IMR-90 (cell line): ENCODE results near the gene SPEM1. TPM values are rescaled to one million over a fixed set of nuclear protein-coding genes. Genes with fewer than 3 reads are reported as not detected.
A peak's percentile ranks its signal among the peaks of the same experiment; 100 is the strongest.

Experiments used
- ATAC-seq: fragments of 200-7000 bp; cut with Tn5 transposase; 2 replicates; pipeline ENCODE4 v1.9.1; 2020; ENCODE audit warnings: low read depth, mild to moderate bottlenecking, moderate library complexity
- BruUV-seq: library from RNA; stranded (reverse); fragments of 400-500 nt; replicated peaks from 2 replicates; lab custom pipeline; 2021; lab: Mats Ljungman, UMichigan
- CTCF ChIA-PET: fragments of 300-600 bp; formaldehyde crosslinking; extraction: SDS; loops from one replicate; lab custom pipeline; 2021; ENCODE audit warnings: antibody characterized with exemption; lab: Yijun Ruan, JAX
- POLR2A ChIA-PET: fragments of 300-600 bp; sonication (Branson Sonifier 250); formaldehyde crosslinking; loops from one replicate; lab custom pipeline; 2022; ENCODE audit warnings: antibody characterized with exemption; ENCODE audit not compliant: unreplicated experiment; lab: Charles Lee
- DNase-seq: peaks from one replicate; pipeline ENCODE4 v3.0.0; 2013
- H2AFZ ChIP-seq: replicated peaks from 2 replicates; pipeline ENCODE3; 2013; ENCODE audit warnings: low read length, mild to moderate bottlenecking; ENCODE audit not compliant: poor library complexity
- H2AK5ac ChIP-seq: 2 replicates; pipeline ENCODE4 v1.6.1; 2013; ENCODE audit warnings: low read depth, low read length, inconsistent platforms
- H2AK9ac ChIP-seq: replicated peaks from 2 replicates; pipeline ENCODE3; 2013; ENCODE audit warnings: mild to moderate bottlenecking, low read depth, low read length, moderate library complexity; ENCODE audit not compliant: poor library complexity
- H2BK120ac ChIP-seq: 2 replicates; pipeline ENCODE4 v1.6.1; 2013; ENCODE audit warnings: low read depth, low read length, inconsistent platforms
- H2BK15ac ChIP-seq: 3 replicates; pipeline ENCODE4 v1.6.1; 2013; ENCODE audit warnings: low read depth, low read length, inconsistent platforms
- H2BK20ac ChIP-seq: 2 replicates; pipeline ENCODE4 v1.6.1; 2013; ENCODE audit warnings: low read depth, mild to moderate bottlenecking, inconsistent platforms, low read length, moderate library complexity
- H2BK5ac ChIP-seq: 2 replicates; pipeline ENCODE4 v1.6.1; 2013; ENCODE audit warnings: mild to moderate bottlenecking, low read depth, low read length, inconsistent platforms; ENCODE audit not compliant: poor library complexity, severe bottlenecking
- H3K14ac ChIP-seq: replicated peaks from 2 replicates; pipeline ENCODE4 v1.6.1; 2013; ENCODE audit warnings: low read depth, low read length, inconsistent platforms
- H3K18ac ChIP-seq: 2 replicates; pipeline ENCODE4 v1.6.1; 2013; ENCODE audit warnings: low read depth, low read length, control low read depth
- H3K23ac ChIP-seq: 2 replicates; pipeline ENCODE4 v1.6.1; 2013; ENCODE audit warnings: low read depth, low read length, inconsistent platforms
- H3K27ac ChIP-seq: 2 replicates; pipeline ENCODE4 v1.5.1; 2013; ENCODE audit warnings: mild to moderate bottlenecking, control low read depth, low read length; ENCODE audit not compliant: insufficient read depth
- H3K27me3 ChIP-seq: 2 replicates; pipeline ENCODE4 v1.6.1; 2013; ENCODE audit warnings: low read length; ENCODE audit not compliant: control insufficient read depth, insufficient read depth
- H3K36me3 ChIP-seq: 2 replicates; pipeline ENCODE4 v1.6.1; 2013; ENCODE audit warnings: low read length, mixed read lengths; ENCODE audit not compliant: control insufficient read depth, insufficient read depth
- H3K4ac ChIP-seq: 2 replicates; pipeline ENCODE4 v1.6.1; 2013; ENCODE audit warnings: low read depth, low read length, inconsistent platforms
- H3K4me1 ChIP-seq: 2 replicates; pipeline ENCODE4 v1.6.1; 2013; ENCODE audit warnings: low read length, mixed read lengths; ENCODE audit not compliant: control insufficient read depth, insufficient read depth
- H3K4me2 ChIP-seq: 2 replicates; pipeline ENCODE4 v1.6.1; 2013; ENCODE audit warnings: low read depth, mild to moderate bottlenecking, control low read depth, low read length, moderate library complexity
- H3K4me3 ChIP-seq: 2 replicates; pipeline ENCODE4 v1.5.1; 2013; ENCODE audit warnings: low read depth, mild to moderate bottlenecking, control low read depth, low read length, moderate library complexity; ENCODE audit not compliant: insufficient read depth
- H3K56ac ChIP-seq: 2 replicates; pipeline ENCODE4 v1.6.1; 2013; ENCODE audit warnings: low read length, inconsistent platforms; ENCODE audit not compliant: insufficient read depth; ENCODE audit errors: extremely low read depth
- H3K79me1 ChIP-seq, 2 experiments: 2 replicates each; pipeline ENCODE4 v1.6.1; 2013; ENCODE audit warnings: low read length in 2 of 2, inconsistent platforms in 1 of 2, low read depth in 1 of 2
- H3K9ac ChIP-seq: 2 replicates; pipeline ENCODE4 v1.6.1; 2013; ENCODE audit warnings: low read depth, low read length, control low read depth
- H3K9me1 ChIP-seq: 2 replicates; pipeline ENCODE4 v1.6.1; 2013; ENCODE audit warnings: low read length, inconsistent platforms; ENCODE audit not compliant: insufficient read depth
- H3K9me3 ChIP-seq: 2 replicates; pipeline ENCODE4 v1.6.1; 2013; ENCODE audit warnings: low read length; ENCODE audit not compliant: control insufficient read depth, insufficient read depth
- H4K20me1 ChIP-seq: 2 replicates; pipeline ENCODE4 v1.6.1; 2013; ENCODE audit warnings: low read length, inconsistent platforms; ENCODE audit not compliant: insufficient read depth
- H4K5ac ChIP-seq: 2 replicates; pipeline ENCODE4 v1.6.1; 2013; ENCODE audit warnings: mild to moderate bottlenecking, low read depth, low read length, control low read depth
- H4K8ac ChIP-seq, 2 experiments: 2 replicates each; pipeline ENCODE4 v1.6.1; 2013; ENCODE audit warnings: low read depth in 2 of 2, low read length in 2 of 2, control low read depth in 1 of 2, inconsistent platforms in 1 of 2
- H4K91ac ChIP-seq: 2 replicates; pipeline ENCODE4 v1.6.1; 2013; ENCODE audit warnings: low read depth, low read length, inconsistent platforms; ENCODE audit not compliant: insufficient read depth
- CEBPB ChIP-seq: IDR thresholded peaks from 2 replicates; pipeline ENCODE4 v1.6.1; 2012; ENCODE audit warnings: low read depth, low read length, improper control_type of control experiment
- FOS ChIP-seq: fragments of 150-350 bp; IDR thresholded peaks from 2 replicates; pipeline ENCODE4 v1.6.1; 2016; ENCODE audit warnings: low read depth, low read length
- MAFK ChIP-seq: IDR thresholded peaks from 2 replicates; pipeline ENCODE4 v1.6.1; 2012; ENCODE audit warnings: low read depth, low read length, improper control_type of control experiment
- RCOR1 ChIP-seq: IDR thresholded peaks from 2 replicates; pipeline ENCODE4 v1.6.1; 2012; ENCODE audit warnings: mild to moderate bottlenecking, low read length, improper control_type of control experiment; ENCODE audit not compliant: insufficient replicate concordance
- SMC3 ChIP-seq: fragments of 150-350 bp; IDR thresholded peaks from 2 replicates; pipeline ENCODE4 v1.6.1; 2016; ENCODE audit warnings: low read depth, mild to moderate bottlenecking, antibody characterized with exemption, low read length, moderate library complexity
- WGBS, 2 experiments: methylation state at CpG; one replicate each; pipeline versions ENCODE4 v1.1.5 to v1.1.7; 2013; ENCODE audit warnings: missing lambda C conversion rate in 2 of 2; ENCODE audit not compliant: insufficient read length in 1 of 2; ENCODE audit errors: extremely low coverage in 2 of 2; 5-methylcytosine and 5-hydroxymethylcytosine counted together
- dilution Hi-C: fragments of 300-500 bp; cut with HindIII; formaldehyde crosslinking; loops from one replicate; pipeline ENCODE4 v1.14.3; 2018; ENCODE audit warnings: low sequenced_read_pairs; ENCODE audit not compliant: unreplicated experiment
- in situ Hi-C: fragments of 300-500 bp; cut with MboI; formaldehyde crosslinking; loops from 3 replicates; pipeline ENCODE4 v1.14.3; 2019; ENCODE audit warnings: low sequenced_read_pairs, inconsistent platforms, mixed read lengths
- intact Hi-C: fragments of 100-400 bp; cut with micrococcal nuclease; formaldehyde crosslinking; loops from 2 replicates; pipeline ENCODE4 v1.10.0; 2022
- polyA plus RNA-seq, 3 experiments: library from polyadenylated mRNA; depleted of rRNA; stranded (reverse); fragments of >200 nt; gene quantifications; 2 replicates each; pipeline ENCODE4 v1.2.3, GENCODE V29; 2012; ENCODE audit warnings: low replicate concordance in 1 of 3
- total RNA-seq: library from RNA; depleted of rRNA; stranded (reverse); fragments of >200 nt; gene quantifications from 2 replicates; pipeline ENCODE4 v1.2.3, GENCODE V29; 2012
- TF ChIP-seq, protein P1 (sequence below): conservative IDR thresholded peaks from 2 replicates; pipeline ENCODE4 v1.5.1; 2012; ENCODE audit warnings: mild to moderate bottlenecking, low read depth, low read length, improper control_type of control experiment
- TF ChIP-seq, protein P2 (sequence below): fragments of 150-350 bp; IDR thresholded peaks from 2 replicates; pipeline ENCODE4 v1.6.1; 2017; ENCODE audit warnings: mild to moderate bottlenecking, antibody characterized with exemption, low read length, low read depth
- TF ChIP-seq, protein P3 (sequence below): fragments of 150-350 bp; IDR thresholded peaks from 2 replicates; pipeline ENCODE4 v1.6.1; 2016; ENCODE audit warnings: low read depth, mild to moderate bottlenecking, low read length, moderate library complexity, borderline replicate concordance

Gene SPEM1
- total and polyA plus RNA-seq, 2 of the 4 experiments (the other 2 are of a cell fraction), result not detected

DNA sequence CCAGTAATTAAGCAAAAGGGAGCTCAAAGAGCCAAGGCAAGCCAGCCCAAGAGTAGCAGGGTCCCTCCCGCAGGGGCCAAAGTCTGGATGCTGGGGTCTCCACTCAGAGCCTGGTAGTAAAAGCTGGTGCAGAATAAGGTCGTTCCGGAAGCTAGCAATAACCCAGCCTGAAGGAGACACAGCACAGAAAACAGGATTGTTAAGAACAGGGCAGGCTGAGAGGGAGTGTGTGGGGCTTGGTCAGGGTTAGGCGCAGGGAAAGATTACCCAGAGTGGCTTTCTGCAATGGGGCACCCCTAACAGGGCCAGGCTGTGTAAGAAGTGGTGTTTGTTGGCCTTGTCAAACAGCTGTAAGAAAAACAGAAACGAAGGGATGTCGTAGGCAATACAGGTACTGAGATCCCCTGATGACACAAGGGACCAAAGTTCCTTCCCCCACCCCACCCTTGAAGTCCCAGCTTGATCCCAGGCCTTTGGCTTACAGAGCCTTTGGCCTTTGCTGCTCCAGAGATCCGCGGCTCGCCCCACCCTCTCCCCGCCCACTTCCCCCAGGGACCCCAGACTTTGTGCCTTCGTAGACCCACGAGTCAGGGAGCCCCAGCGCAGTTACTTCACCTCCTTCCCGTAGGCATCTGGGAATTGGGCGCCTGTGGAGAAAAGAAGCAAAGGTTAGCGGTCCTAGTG is 16.9 kb upstream of the SPEM1 start:
- peak overlapping the region; percentile 61 for H2BK5ac ChIP-seq
- H3K18ac ChIP-seq, result 0 out of 2 replicates have a peak overlapping the region, but pooled peaks have one; percentile 45
- peak overlapping the region; percentile 97 for H2AK9ac ChIP-seq
- peak overlapping the region; percentile 71 for H4K91ac ChIP-seq
- peak overlapping the region; percentile 63 to 89 for H4K8ac ChIP-seq
- peak overlapping the region; percentile 64 for H3K4me3 ChIP-seq
- no peaks in the 10 kb centered on the region for H3K27me3 ChIP-seq
- DNase-seq (no peak), ATAC-seq (no peak)
- peak overlapping the region; percentile 75 for H3K27ac ChIP-seq
- H3K4ac ChIP-seq, result peak overlapping the region; percentile 86
- dilution Hi-C loops, result no loop called here
- H2AK5ac ChIP-seq, result peak overlapping the region; percentile 82
- peak overlapping the region; percentile 95 for H3K4me2 ChIP-seq
- intact Hi-C loops, result no loop called here
- H3K9me1 ChIP-seq, result no peaks in the 10 kb centered on the region
- 43% methylated on average over 1 of the region's 16 CpGs; no CpG with 5 or more reads in 1 of the 2 experiments for WGBS, 2 experiments
- H3K14ac ChIP-seq, result peak overlapping the region; percentile 94
- TF ChIP-seq, protein P1, sequence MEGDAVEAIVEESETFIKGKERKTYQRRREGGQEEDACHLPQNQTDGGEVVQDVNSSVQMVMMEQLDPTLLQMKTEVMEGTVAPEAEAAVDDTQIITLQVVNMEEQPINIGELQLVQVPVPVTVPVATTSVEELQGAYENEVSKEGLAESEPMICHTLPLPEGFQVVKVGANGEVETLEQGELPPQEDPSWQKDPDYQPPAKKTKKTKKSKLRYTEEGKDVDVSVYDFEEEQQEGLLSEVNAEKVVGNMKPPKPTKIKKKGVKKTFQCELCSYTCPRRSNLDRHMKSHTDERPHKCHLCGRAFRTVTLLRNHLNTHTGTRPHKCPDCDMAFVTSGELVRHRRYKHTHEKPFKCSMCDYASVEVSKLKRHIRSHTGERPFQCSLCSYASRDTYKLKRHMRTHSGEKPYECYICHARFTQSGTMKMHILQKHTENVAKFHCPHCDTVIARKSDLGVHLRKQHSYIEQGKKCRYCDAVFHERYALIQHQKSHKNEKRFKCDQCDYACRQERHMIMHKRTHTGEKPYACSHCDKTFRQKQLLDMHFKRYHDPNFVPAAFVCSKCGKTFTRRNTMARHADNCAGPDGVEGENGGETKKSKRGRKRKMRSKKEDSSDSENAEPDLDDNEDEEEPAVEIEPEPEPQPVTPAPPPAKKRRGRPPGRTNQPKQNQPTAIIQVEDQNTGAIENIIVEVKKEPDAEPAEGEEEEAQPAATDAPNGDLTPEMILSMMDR, result no peak
- TF ChIP-seq MAFK, result no peak
- TF ChIP-seq, protein P2, sequence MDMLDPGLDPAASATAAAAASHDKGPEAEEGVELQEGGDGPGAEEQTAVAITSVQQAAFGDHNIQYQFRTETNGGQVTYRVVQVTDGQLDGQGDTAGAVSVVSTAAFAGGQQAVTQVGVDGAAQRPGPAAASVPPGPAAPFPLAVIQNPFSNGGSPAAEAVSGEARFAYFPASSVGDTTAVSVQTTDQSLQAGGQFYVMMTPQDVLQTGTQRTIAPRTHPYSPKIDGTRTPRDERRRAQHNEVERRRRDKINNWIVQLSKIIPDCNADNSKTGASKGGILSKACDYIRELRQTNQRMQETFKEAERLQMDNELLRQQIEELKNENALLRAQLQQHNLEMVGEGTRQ, result no peak
- no peak for TF ChIP-seq RCOR1
- TF ChIP-seq FOS, result no peak
- TF ChIP-seq CEBPB, result no peak
- TF ChIP-seq, protein P3, sequence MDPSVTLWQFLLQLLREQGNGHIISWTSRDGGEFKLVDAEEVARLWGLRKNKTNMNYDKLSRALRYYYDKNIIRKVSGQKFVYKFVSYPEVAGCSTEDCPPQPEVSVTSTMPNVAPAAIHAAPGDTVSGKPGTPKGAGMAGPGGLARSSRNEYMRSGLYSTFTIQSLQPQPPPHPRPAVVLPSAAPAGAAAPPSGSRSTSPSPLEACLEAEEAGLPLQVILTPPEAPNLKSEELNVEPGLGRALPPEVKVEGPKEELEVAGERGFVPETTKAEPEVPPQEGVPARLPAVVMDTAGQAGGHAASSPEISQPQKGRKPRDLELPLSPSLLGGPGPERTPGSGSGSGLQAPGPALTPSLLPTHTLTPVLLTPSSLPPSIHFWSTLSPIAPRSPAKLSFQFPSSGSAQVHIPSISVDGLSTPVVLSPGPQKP, result no peak
- no peak for TF ChIP-seq SMC3
- H2AFZ ChIP-seq, result peak overlapping the region; percentile 100
- TSS peak; percentile 84 for BruUV-seq
- peaks cover 7% of the 10 kb centered on the region for H4K20me1 ChIP-seq
- peaks cover 9% of the 10 kb centered on the region for H3K4me1 ChIP-seq
- peak overlapping the region; percentile 91 for H3K23ac ChIP-seq
- ChIA-PET CTCF (interaction anchor here (0.8 kb wide), 1 partner anchor 33 kb away, joined by 4 read pairs; the partner anchor contains the start of gene TMEM102), POLR2A (interaction anchor here (0.6 to 1.7 kb wide), 4 partner anchors 9 to 198 kb away, joined by 3 to 6 read pairs (median 4); partner anchors contain the start of gene PLSCR3)
- H2BK20ac ChIP-seq, result no peak overlapping the region
- no peaks in the 10 kb centered on the region for H3K36me3 ChIP-seq
- H3K56ac ChIP-seq, result peak overlapping the region; percentile 64; the same call in 1 of the 2 replicates
- no peak overlapping the region for H2BK15ac ChIP-seq
- peaks cover 11 to 51% of the 10 kb centered on the region in 2 experiments for H3K79me1 ChIP-seq
- H3K9ac ChIP-seq, result peak overlapping the region; percentile 84
- in situ Hi-C loops, result no loop called here
- peak overlapping the region; percentile 50; the same call in 1 of the 2 replicates for H4K5ac ChIP-seq
- peak overlapping the region; percentile 55; the same call in 1 of the 2 replicates for H2BK120ac ChIP-seq
- no peaks in the 10 kb centered on the region for H3K9me3 ChIP-seq
